Nephron (organoid): ENCODE data around the gene ABL1.

ENCODE experiments used
- H3K27ac Mint-ChIP-seq, 3 experiments: 2 replicates each; pipeline ENCODE4 v1.8.0; 2020; ENCODE audit warnings: mixed read lengths in 3 of 3, mild to moderate bottlenecking in 2 of 3, moderate library complexity in 1 of 3
- H3K27me3 Mint-ChIP-seq: 2 replicates; pipeline ENCODE4 v1.8.0; 2021; ENCODE audit warnings: low read depth, mild to moderate bottlenecking, moderate library complexity, mixed read lengths
- H3K36me3 Mint-ChIP-seq: 2 replicates; pipeline ENCODE4 v1.8.0; 2020; ENCODE audit warnings: low read depth, mixed read lengths
- H3K4me1 Mint-ChIP-seq: 2 replicates; pipeline ENCODE4 v1.8.0; 2020; ENCODE audit warnings: mixed read lengths
- H3K4me3 Mint-ChIP-seq, 3 experiments: 2 replicates each; pipeline ENCODE4 v1.8.0; 2020; ENCODE audit warnings: mild to moderate bottlenecking in 3 of 3, mixed read lengths in 3 of 3, moderate library complexity in 2 of 3
- H3K9me3 Mint-ChIP-seq: 2 replicates; pipeline ENCODE4 v1.8.0; 2020; ENCODE audit warnings: mixed read lengths
- TF ChIP-seq, protein P1 (sequence below), 3 experiments: fragments of 200-600 bp; sonication (generic); IDR thresholded peaks; one replicate each; pipeline ENCODE4 v1.5.0; 2021; ENCODE audit warnings: antibody characterized with exemption in 3 of 3; ENCODE audit not compliant: unreplicated experiment in 3 of 3

The ABL1 gene

DNA sequence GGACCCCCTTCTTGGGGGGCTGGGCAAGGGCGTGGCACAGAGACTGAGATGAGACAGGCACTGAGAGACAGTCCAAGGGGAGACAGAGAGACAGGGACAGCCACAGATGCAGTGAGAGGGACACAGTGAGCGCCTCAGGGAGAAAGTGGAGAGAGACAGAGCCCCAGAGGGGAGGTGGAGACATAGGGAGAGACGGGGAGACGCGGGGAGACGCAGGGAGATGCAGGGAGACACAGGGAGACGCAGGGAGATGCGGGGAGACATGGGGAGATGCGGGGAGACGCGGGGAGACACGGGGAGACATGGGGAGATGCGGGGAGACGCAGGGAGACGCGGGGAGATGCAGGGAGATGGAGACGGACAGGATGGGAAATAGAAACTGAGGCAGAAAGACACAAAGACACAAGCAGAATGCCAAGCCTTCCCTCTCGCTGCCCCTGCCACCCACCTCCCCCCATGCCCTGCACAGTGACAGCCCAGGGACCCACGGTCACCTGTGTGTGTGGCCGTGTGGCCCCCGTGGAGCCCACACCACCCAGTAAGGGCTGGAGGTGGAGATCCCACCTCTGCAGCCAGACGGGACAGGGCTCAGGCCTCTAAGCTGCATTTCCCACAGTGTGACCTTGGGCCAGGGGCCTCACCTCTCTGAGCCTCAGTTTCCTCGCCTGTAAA is 95.2 kb downstream of the ABL1 start:
- no peaks in the 10 kb centered on the region for H3K36me3 Mint-ChIP-seq
- peak overlapping the region in 1 of 3 experiments; percentile 44 for H3K27ac Mint-ChIP-seq
- TF ChIP-seq, protein P1, sequence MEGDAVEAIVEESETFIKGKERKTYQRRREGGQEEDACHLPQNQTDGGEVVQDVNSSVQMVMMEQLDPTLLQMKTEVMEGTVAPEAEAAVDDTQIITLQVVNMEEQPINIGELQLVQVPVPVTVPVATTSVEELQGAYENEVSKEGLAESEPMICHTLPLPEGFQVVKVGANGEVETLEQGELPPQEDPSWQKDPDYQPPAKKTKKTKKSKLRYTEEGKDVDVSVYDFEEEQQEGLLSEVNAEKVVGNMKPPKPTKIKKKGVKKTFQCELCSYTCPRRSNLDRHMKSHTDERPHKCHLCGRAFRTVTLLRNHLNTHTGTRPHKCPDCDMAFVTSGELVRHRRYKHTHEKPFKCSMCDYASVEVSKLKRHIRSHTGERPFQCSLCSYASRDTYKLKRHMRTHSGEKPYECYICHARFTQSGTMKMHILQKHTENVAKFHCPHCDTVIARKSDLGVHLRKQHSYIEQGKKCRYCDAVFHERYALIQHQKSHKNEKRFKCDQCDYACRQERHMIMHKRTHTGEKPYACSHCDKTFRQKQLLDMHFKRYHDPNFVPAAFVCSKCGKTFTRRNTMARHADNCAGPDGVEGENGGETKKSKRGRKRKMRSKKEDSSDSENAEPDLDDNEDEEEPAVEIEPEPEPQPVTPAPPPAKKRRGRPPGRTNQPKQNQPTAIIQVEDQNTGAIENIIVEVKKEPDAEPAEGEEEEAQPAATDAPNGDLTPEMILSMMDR (IDR thresholded peaks at IDR 0.05; ENCODE audit: unreplicated experiment in 3 of 3) = no peak
- H3K4me3 Mint-ChIP-seq = peak overlapping the region in 1 of 3 experiments; percentile 3
- no peaks in the 10 kb centered on the region for H3K9me3 Mint-ChIP-seq
- H3K27me3 Mint-ChIP-seq = peaks cover 44% of the 10 kb centered on the region
- H3K4me1 Mint-ChIP-seq = peaks cover 20% of the 10 kb centered on the region

DNA sequence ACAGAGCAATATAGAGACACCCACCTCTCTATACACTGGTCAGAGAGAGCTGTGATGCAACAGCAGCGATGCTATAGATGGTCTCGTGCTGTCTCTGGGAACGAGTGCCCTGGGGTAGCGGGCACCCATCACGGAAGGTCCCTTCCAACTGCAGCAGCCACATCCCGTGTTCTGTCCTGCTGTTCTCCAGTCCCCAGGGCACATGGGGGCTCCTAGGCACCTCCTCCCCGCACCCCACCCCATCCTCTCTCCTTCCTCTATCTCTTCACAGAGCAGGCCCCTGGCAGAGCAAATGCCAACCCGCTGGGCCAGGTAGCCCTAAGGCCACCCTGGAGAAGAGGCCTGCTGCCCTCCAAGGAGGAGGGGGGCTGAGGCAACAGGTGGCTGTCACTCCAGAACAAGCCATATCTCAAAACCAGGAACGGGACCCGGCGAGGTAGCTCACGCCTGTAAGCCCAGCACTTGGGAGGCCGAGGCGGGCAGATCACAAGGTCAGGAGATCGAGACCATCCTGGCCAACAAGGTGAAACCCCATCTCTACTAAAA is 95.8 kb downstream of the ABL1 start:
- Mint-ChIP-seq H3K4me1 (peaks cover 22% of the 10 kb centered on the region), H3K4me3 (no peak overlapping the region), H3K27ac (no peak overlapping the region), H3K36me3 (no peaks in the 10 kb centered on the region), H3K27me3 (peaks cover 47% of the 10 kb centered on the region), H3K9me3 (no peaks in the 10 kb centered on the region)
- TF ChIP-seq, protein P1 (IDR thresholded peaks at IDR 0.05; ENCODE audit: unreplicated experiment in 3 of 3) = no peak

DNA sequence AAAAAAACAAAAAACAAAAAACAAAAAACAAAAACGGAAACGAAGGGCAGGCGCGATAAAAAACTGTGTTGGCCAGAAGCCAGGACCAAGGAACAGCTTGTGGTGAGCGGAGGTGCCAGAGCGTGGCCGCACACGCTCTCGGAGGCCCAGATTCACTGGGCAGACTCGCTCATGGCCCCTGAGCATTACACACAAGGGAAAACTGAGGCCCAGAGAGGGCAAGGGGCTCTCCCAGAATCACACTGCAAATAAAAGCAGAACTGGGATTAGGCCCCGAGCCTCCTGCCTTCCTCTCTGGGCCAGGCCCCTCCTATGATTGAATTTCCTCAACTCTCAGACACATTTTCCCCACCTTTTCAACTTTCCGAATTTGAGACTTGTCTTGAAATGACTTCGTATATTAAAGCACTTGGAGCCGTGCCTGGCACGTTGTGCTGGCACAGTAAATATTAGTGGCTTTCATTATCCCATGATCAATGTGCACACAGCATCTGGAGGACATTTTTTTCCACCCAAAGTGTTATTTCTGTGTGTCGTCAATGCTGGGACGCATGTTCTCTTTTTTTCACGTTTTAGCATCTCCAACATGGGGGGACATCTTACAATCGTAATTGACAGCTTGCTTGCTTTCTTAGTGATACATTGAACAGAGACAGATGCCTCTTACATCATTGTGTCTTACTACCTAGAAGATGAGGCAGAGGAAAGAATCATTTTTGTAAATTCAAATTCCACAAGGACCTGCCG is 96.6 kb downstream of the ABL1 start:
- TF ChIP-seq, protein P1 (IDR thresholded peaks at IDR 0.05; ENCODE audit: unreplicated experiment in 3 of 3) = no peak
- Mint-ChIP-seq H3K27ac (no peak overlapping the region), H3K4me3 (no peak overlapping the region), H3K4me1 (peaks cover 28% of the 10 kb centered on the region), H3K36me3 (no peaks in the 10 kb centered on the region), H3K27me3 (peaks cover 54% of the 10 kb centered on the region), H3K9me3 (no peaks in the 10 kb centered on the region)

DNA sequence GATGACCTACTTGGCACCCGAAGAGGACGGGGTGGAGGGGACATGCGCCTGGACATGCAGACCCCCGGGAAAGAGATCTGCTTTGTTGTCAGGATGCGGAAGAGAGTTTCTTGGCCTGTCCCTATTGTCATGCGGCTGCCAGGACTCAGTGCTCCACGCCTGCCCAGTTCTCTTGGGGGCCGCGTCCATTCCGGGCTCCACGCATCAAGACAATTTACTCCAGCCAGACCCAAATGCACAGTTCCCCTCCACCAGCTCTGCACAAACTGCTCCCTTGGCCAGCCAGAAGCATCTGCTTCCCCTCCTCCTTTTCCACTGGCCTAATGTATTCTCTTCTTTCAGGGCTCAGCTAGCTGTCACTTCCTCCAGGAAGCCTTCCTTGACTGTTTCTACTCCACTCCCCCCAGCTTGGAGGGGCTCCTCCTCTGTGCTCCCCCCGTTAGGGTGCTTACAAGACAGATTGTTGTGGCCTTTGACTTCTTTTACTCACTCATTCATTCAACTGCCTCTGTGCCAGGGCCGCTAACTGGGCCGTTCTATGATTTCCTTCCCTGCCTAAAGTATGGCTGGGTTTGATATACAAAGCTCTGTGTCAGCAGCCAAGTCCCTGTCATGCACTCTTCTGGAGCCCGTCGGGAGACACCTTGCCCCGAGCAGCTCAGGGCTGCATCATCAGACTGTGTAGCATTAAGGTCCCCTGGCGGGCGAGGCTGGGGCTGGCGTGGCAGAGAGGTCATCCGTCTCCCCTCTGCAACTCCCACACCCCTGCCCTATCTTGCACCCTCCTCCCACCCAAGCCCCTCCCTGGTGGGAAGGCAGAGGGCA is 97.4 kb downstream of the ABL1 start:
- Mint-ChIP-seq H3K9me3 (no peaks in the 10 kb centered on the region), H3K36me3 (no peaks in the 10 kb centered on the region), H3K27ac (no peak overlapping the region), H3K4me1 (peaks cover 32% of the 10 kb centered on the region), H3K4me3 (no peak overlapping the region), H3K27me3 (peaks cover 58% of the 10 kb centered on the region)
- TF ChIP-seq, protein P1 (IDR thresholded peaks at IDR 0.05; ENCODE audit: unreplicated experiment in 3 of 3) = peak in 1 of 3 experiments; percentile 7

DNA sequence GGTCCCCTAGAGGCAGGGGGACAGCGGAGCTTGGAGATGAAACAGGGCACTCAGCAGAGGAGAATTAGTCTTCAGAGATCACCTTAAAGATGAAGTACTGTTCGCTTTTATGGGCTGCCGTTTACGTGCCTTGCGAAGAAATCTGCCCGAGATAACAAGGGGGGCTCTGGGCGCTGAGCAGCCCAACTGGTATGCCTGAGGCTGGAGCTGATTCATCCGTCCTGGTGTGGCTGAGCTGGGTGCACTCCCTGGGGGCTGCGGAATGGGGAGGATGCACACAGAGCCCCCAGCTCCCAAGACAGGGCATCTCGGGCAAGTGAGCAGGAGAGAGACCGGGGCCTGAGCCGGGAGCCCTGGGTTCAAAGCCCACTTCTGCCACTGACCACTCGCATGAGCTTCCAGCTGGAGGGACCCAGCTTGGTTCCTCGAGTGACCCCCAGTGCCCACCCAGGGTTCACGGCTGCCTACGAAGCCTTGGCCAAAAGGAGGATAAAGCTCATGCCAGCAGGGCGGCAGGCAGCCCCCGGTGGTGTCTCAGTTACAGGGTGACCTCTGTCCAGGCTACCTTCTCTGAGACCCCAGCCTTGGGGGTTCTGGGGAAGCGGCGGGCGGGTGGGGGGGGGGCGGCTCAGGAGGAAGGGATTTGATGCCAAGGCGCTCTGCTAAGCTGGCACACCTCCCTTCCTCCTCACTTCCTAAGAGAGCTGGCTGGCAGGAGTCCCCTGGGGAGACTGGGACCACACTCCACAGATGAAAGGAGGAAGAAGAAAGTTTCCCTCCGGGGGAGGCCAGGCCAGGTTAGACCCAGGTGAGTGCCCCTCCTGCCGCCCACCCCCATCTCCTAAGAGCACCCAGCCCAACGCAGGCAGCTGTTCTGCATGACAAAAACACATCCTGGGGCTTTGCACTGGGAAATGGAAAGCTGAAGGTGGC is 98.3 kb downstream of the ABL1 start:
- Mint-ChIP-seq H3K27ac (no peak overlapping the region), H3K9me3 (no peaks in the 10 kb centered on the region), H3K36me3 (no peaks in the 10 kb centered on the region), H3K27me3 (peaks cover 64% of the 10 kb centered on the region), H3K4me3 (peak overlapping the region in 1 of 3 experiments; percentile 26), H3K4me1 (peaks cover 26% of the 10 kb centered on the region)
- TF ChIP-seq, protein P1 (IDR thresholded peaks at IDR 0.05; ENCODE audit: unreplicated experiment in 3 of 3) = no peak
